Panc1 (cell line): Measurements from ENCODE around the gene PET100.

ENCODE experiments used
- CTCF ChIP-seq: fragments of 450-650 bp; IDR thresholded peaks from 2 replicates; pipeline ENCODE4 v1.5.1; 2017; ENCODE audit warnings: mild to moderate bottlenecking
- POLR2AphosphoS5 ChIP-seq: IDR thresholded peaks from 2 replicates; pipeline ENCODE4 v1.6.1; 2012; ENCODE audit warnings: mild to moderate bottlenecking, low read depth, low read length, moderate library complexity
- SIN3A ChIP-seq: IDR thresholded peaks from 2 replicates; pipeline ENCODE4 v1.6.1; 2012; ENCODE audit warnings: low read depth, mild to moderate bottlenecking, low read length, moderate library complexity, borderline replicate concordance; ENCODE audit not compliant: insufficient read depth
- TCF7L2 ChIP-seq: IDR thresholded peaks from 2 replicates; pipeline ENCODE4 v1.6.1; 2011; ENCODE audit warnings: mild to moderate bottlenecking, low read depth, low read length, inconsistent platforms
- TF ChIP-seq, protein P1 (sequence below), 2 experiments: IDR thresholded peaks; 2 replicates each; pipeline ENCODE4 v1.6.1; 2011 to 2012; ENCODE audit warnings: low read depth in 2 of 2, control low read depth in 1 of 2, low read length in 1 of 2, mild to moderate bottlenecking in 1 of 2, moderate library complexity in 1 of 2; ENCODE audit not compliant: insufficient read depth in 1 of 2

DNA sequence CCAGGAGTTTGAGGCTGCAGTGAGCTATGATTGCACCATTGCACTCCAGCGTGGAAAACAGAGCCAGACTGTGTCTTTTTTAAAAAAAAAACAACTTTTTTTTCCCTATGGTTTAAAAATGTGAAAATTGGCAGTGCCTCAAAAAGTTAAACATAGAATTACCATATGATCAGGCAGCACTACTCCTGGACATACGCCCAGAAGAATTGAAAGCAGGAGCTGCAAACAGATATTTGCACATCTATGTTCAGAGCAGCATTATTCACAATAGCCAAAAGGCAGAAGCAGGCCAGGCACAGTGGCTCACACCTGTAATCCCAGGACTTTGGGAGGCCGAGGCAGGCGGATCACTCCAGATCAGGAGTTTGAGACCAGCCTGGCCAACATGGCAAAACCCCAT, 35.5 kb downstream of the PET100 start:
- TF ChIP-seq, protein P1, sequence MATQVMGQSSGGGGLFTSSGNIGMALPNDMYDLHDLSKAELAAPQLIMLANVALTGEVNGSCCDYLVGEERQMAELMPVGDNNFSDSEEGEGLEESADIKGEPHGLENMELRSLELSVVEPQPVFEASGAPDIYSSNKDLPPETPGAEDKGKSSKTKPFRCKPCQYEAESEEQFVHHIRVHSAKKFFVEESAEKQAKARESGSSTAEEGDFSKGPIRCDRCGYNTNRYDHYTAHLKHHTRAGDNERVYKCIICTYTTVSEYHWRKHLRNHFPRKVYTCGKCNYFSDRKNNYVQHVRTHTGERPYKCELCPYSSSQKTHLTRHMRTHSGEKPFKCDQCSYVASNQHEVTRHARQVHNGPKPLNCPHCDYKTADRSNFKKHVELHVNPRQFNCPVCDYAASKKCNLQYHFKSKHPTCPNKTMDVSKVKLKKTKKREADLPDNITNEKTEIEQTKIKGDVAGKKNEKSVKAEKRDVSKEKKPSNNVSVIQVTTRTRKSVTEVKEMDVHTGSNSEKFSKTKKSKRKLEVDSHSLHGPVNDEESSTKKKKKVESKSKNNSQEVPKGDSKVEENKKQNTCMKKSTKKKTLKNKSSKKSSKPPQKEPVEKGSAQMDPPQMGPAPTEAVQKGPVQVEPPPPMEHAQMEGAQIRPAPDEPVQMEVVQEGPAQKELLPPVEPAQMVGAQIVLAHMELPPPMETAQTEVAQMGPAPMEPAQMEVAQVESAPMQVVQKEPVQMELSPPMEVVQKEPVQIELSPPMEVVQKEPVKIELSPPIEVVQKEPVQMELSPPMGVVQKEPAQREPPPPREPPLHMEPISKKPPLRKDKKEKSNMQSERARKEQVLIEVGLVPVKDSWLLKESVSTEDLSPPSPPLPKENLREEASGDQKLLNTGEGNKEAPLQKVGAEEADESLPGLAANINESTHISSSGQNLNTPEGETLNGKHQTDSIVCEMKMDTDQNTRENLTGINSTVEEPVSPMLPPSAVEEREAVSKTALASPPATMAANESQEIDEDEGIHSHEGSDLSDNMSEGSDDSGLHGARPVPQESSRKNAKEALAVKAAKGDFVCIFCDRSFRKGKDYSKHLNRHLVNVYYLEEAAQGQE (IDR thresholded peaks at IDR 0.05; ENCODE audit: insufficient read depth in 1 of 2, low read depth in 2 of 2, low read length in 1 of 2), result no peak
- no peak for TF ChIP-seq POLR2AphosphoS5
- no peak for TF ChIP-seq CTCF
- no peak for TF ChIP-seq SIN3A
- TF ChIP-seq TCF7L2, result no peak
